GM21737 (cell line): ENCODE measurements around the gene LIPH.
"Not testable (repeated sequence)": the region's sequence is repeated elsewhere in the genome, so short reads cannot be mapped to it uniquely, and the experiment has no call there.

Experiments
- ATAC-seq: cut with Tn5 transposase; IDR thresholded peaks from one replicate; pipeline ENCODE4 v1.9.1; 2021; ENCODE audit warnings: mild to moderate bottlenecking, moderate library complexity; ENCODE audit not compliant: unreplicated experiment

LIPH gene

GRCh38 chr3:185490241-185490640 lies 62.1 kb downstream of the LIPH start:
- no peak for ATAC-seq

GRCh38 chr3:185489462-185489861 lies 62.9 kb downstream of the LIPH start:
- ATAC-seq = no peak

- ATAC-seq = no peak
These were observed 63.9 kb downstream of the LIPH start for GRCh38 chr3:185488465-185488864.

GRCh38 chr3:185486394-185486793 lies 66.0 kb downstream of the LIPH start:
- ATAC-seq = no peak

GRCh38 chr3:185484296-185484695 lies 68.1 kb downstream of the LIPH start:
- no peak for ATAC-seq

- no peak for ATAC-seq
These were observed 72.9 kb downstream of the LIPH start for GRCh38 chr3:185479373-185479945.

GRCh38 chr3:185477316-185477715 lies 75.1 kb downstream of the LIPH start:
- no peak for ATAC-seq

GRCh38 chr3:185474922-185475321 lies 77.5 kb downstream of the LIPH start:
- ATAC-seq = not testable (repeated sequence)

GRCh38 chr3:185473290-185473815 lies 79.0 kb downstream of the LIPH start:
- ATAC-seq = no peak

- no peak for ATAC-seq
These were observed 82.1 kb downstream of the LIPH start for GRCh38 chr3:185470323-185470722.

GRCh38 chr3:185469542-185469941 lies 82.8 kb downstream of the LIPH start:
- ATAC-seq = no peak

GRCh38 chr3:185466123-185466522 lies 86.3 kb downstream of the LIPH start:
- not testable (repeated sequence) for ATAC-seq

GRCh38 chr3:185465471-185465870 lies 86.9 kb downstream of the LIPH start:
- ATAC-seq = no peak

GRCh38 chr3:185460719-185461350 lies 91.6 kb downstream of the LIPH start:
- no peak for ATAC-seq

- no peak for ATAC-seq
These were observed 92.1 kb downstream of the LIPH start for GRCh38 chr3:185460309-185460708.

GRCh38 chr3:185457376-185457775 lies 95.0 kb downstream of the LIPH start:
- no peak for ATAC-seq
